Astrocyte (in vitro differentiated cells and primary cell): ENCODE measurements around the gene RCAN3. TPM values are rescaled to one million over a fixed set of nuclear protein-coding genes. Genes with fewer than 3 reads are reported as not detected.
"Not testable (repeated sequence)": the region's sequence is repeated elsewhere in the genome, so short reads cannot be mapped to it uniquely, and the experiment has no call there.

Experiments used
- DNase-seq: peaks from one replicate; pipeline ENCODE4 v3.0.0-alpha.2; 2010; ENCODE audit warnings: low read depth
- FAIRE-seq: peaks from 2 replicates; lab custom pipeline; 2011; peaks lifted over from hg19 to GRCh38; lab: Jason Lieb, UNC
- H2AFZ ChIP-seq: 2 replicates; pipeline ENCODE4 v1.6.0; 2012; ENCODE audit warnings: low read depth, low read length, inconsistent platforms
- H3K27ac ChIP-seq: 2 replicates; pipeline ENCODE4 v1.5.1; 2011; ENCODE audit warnings: low read depth, low read length, inconsistent platforms
- H3K27me3 ChIP-seq: 2 replicates; pipeline ENCODE4 v1.6.0; 2011; ENCODE audit warnings: low read length, inconsistent platforms; ENCODE audit not compliant: insufficient read depth
- H3K36me3 ChIP-seq: 2 replicates; pipeline ENCODE4 v1.5.1; 2011; ENCODE audit warnings: low read length, inconsistent platforms; ENCODE audit not compliant: insufficient read depth
- H3K4me1 ChIP-seq: 2 replicates; pipeline ENCODE4 v1.5.1; 2011; ENCODE audit warnings: low read length, inconsistent platforms; ENCODE audit not compliant: insufficient read depth
- H3K4me2 ChIP-seq: 2 replicates; pipeline ENCODE4 v1.6.0; 2012; ENCODE audit warnings: low read length, inconsistent platforms
- H3K4me3 ChIP-seq: 2 replicates; pipeline ENCODE4 v1.5.1; 2011; ENCODE audit warnings: low read depth, mild to moderate bottlenecking, low read length, inconsistent platforms; ENCODE audit not compliant: insufficient read depth
- H3K79me2 ChIP-seq: 2 replicates; pipeline ENCODE4 v1.6.0; 2012; ENCODE audit warnings: mild to moderate bottlenecking, low read length, inconsistent platforms; ENCODE audit not compliant: insufficient read depth
- H3K9ac ChIP-seq: 2 replicates; pipeline ENCODE4 v1.6.0; 2012; ENCODE audit warnings: mild to moderate bottlenecking, low read length, inconsistent platforms
- H3K9me3 ChIP-seq: 2 replicates; pipeline ENCODE4 v1.5.1; 2012; ENCODE audit warnings: low read depth, mild to moderate bottlenecking, low read length, inconsistent platforms; ENCODE audit not compliant: insufficient read depth
- H4K20me1 ChIP-seq: 2 replicates; pipeline ENCODE4 v1.6.0; 2012; ENCODE audit warnings: low read length, inconsistent platforms; ENCODE audit not compliant: insufficient read depth
- H3K27ac Mint-ChIP-seq: one replicate; pipeline ENCODE4 v1.8.0; 2021; ENCODE audit warnings: mild to moderate bottlenecking, mixed read lengths; ENCODE audit not compliant: unreplicated experiment
- H3K27me3 Mint-ChIP-seq: one replicate; pipeline ENCODE4 v1.8.0; 2021; ENCODE audit warnings: low read depth, mixed read lengths; ENCODE audit not compliant: unreplicated experiment
- H3K36me3 Mint-ChIP-seq: one replicate; pipeline ENCODE4 v1.8.0; 2021; ENCODE audit warnings: low read depth, mixed read lengths; ENCODE audit not compliant: unreplicated experiment
- H3K4me1 Mint-ChIP-seq: one replicate; pipeline ENCODE4 v1.8.0; 2021; ENCODE audit warnings: low read depth, mixed read lengths; ENCODE audit not compliant: unreplicated experiment
- H3K4me3 Mint-ChIP-seq: one replicate; pipeline ENCODE4 v1.8.0; 2021; ENCODE audit warnings: mild to moderate bottlenecking, moderate library complexity, mixed read lengths; ENCODE audit not compliant: unreplicated experiment
- H3K9me3 Mint-ChIP-seq: one replicate; pipeline ENCODE4 v1.8.0; 2021; ENCODE audit warnings: mild to moderate bottlenecking, mixed read lengths; ENCODE audit not compliant: unreplicated experiment
- CTCF ChIP-seq: IDR thresholded peaks from 2 replicates; pipeline ENCODE4 v1.5.1; 2011; ENCODE audit warnings: low read depth, mild to moderate bottlenecking, inconsistent platforms, low read length, moderate library complexity; ENCODE audit not compliant: insufficient read depth
- EZH2 ChIP-seq: IDR thresholded peaks from 2 replicates; pipeline ENCODE4 v1.6.1; 2012; ENCODE audit warnings: mild to moderate bottlenecking, low read length, inconsistent platforms; ENCODE audit not compliant: insufficient read depth
- total RNA-seq: library from RNA; stranded (reverse); gene quantifications from 2 replicates; pipeline ENCODE4 v1.2.1, GENCODE V29; 2021

Gene RCAN3
- total RNA-seq, 1 donor from 2014 or later: 17.7 TPM

GRCh38 chr1:24548070-24548469 lies 45.4 kb downstream of the RCAN3 start:
- Mint-ChIP-seq H3K36me3 (no peaks in the 10 kb centered on the region), H3K9me3 (no peaks in the 10 kb centered on the region), H3K27me3 (peaks cover 2% of the 10 kb centered on the region), H3K4me1 (peaks cover 4% of the 10 kb centered on the region), H3K27ac (no peak overlapping the region), H3K4me3 (no peak overlapping the region)
- no peaks in the 10 kb centered on the region for H4K20me1 ChIP-seq
- no peak for DNase-seq
- H3K9ac ChIP-seq: no peak overlapping the region
- no peaks in the 10 kb centered on the region for H3K9me3 ChIP-seq
- FAIRE-seq: no peak
- H3K27ac ChIP-seq: no peak overlapping the region
- peaks cover 31% of the 10 kb centered on the region for H3K27me3 ChIP-seq
- no peak overlapping the region for H3K4me2 ChIP-seq
- TF ChIP-seq EZH2: no peak
- no peak for TF ChIP-seq CTCF
- no peaks in the 10 kb centered on the region for H3K79me2 ChIP-seq
- H2AFZ ChIP-seq: no peak overlapping the region
- no peaks in the 10 kb centered on the region for H3K4me1 ChIP-seq
- H3K36me3 ChIP-seq: no peaks in the 10 kb centered on the region
- H3K4me3 ChIP-seq: no peak overlapping the region

- H3K36me3 Mint-ChIP-seq, H3K4me1 Mint-ChIP-seq, H3K4me2 ChIP-seq, H3K4me3 ChIP-seq, H3K4me3 Mint-ChIP-seq, H3K9ac ChIP-seq, H3K27ac ChIP-seq, H3K4me1 ChIP-seq, H3K27ac Mint-ChIP-seq, H3K27me3 Mint-ChIP-seq, H4K20me1 ChIP-seq, DNase-seq, H3K9me3 Mint-ChIP-seq, H2AFZ ChIP-seq, H3K9me3 ChIP-seq, FAIRE-seq, H3K36me3 ChIP-seq, H3K79me2 ChIP-seq: not testable (repeated sequence)
- H3K27me3 ChIP-seq: peaks cover 35% of the 10 kb centered on the region
Measured at GRCh38 chr1:24549210-24549609, 46.6 kb downstream of the RCAN3 start.

- Mint-ChIP-seq H3K27me3 (peaks cover 19% of the 10 kb centered on the region), H3K36me3 (no peaks in the 10 kb centered on the region), H3K9me3 (no peaks in the 10 kb centered on the region), H3K4me3 (no peak overlapping the region), H3K27ac (no peak overlapping the region), H3K4me1 (peaks cover 6% of the 10 kb centered on the region)
- Histone ChIP-seq H3K27ac (no peak overlapping the region), H3K4me2 (no peak overlapping the region), H3K9ac (no peak overlapping the region), H3K36me3 (no peaks in the 10 kb centered on the region), H2AFZ (no peak overlapping the region), H3K27me3 (peaks cover 51% of the 10 kb centered on the region), H4K20me1 (no peaks in the 10 kb centered on the region), H3K4me3 (no peak overlapping the region), H3K9me3 (no peaks in the 10 kb centered on the region), H3K4me1 (no peaks in the 10 kb centered on the region), H3K79me2 (no peaks in the 10 kb centered on the region)
- no peak for DNase-seq
- no peak for FAIRE-seq
- no peak for TF ChIP-seq EZH2
- no peak for TF ChIP-seq CTCF
Measured at GRCh38 chr1:24551290-24551959, 48.8 kb downstream of the RCAN3 start.
